Colonic mucosa (tissue), 4 donors: ENCODE data around the gene CDX2. TPM values are rescaled to one million over a fixed set of nuclear protein-coding genes. Genes with fewer than 3 reads are reported as not detected.

Experiments
- DNase-seq: peaks from one replicate; pipeline ENCODE4 v3.0.0-alpha.2; 2020
- H3K27ac ChIP-seq: fragments of 200-600 bp; one replicate; pipeline ENCODE4 v1.8.0; 2021
- H3K27me3 ChIP-seq: fragments of 200-600 bp; one replicate; pipeline ENCODE4 v1.8.0; 2021
- H3K36me3 ChIP-seq: fragments of 200-600 bp; one replicate; pipeline ENCODE4 v1.8.0; 2021
- H3K4me1 ChIP-seq: fragments of 200-600 bp; one replicate; pipeline ENCODE4 v1.8.0; 2021; ENCODE audit warnings: mild to moderate bottlenecking
- H3K4me3 ChIP-seq: fragments of 200-600 bp; one replicate; pipeline ENCODE4 v1.8.0; 2021
- H3K9ac ChIP-seq, 2 donors: one replicate each; pipeline ENCODE4 v1.7.0; 2013; ENCODE audit warnings: control low read depth in 2 of 2, low read depth in 2 of 2, low read length in 2 of 2
- H3K9me3 ChIP-seq: fragments of 200-600 bp; one replicate; pipeline ENCODE4 v1.8.0; 2021
- intact Hi-C: fragments of 100-400 bp; cut with DNase I; formaldehyde crosslinking; loops from one replicate; pipeline ENCODE4 v1.14.1; 2022
- total RNA-seq, 2 donors: library from RNA; stranded (reverse); fragmentation: NEBNext Ultra II Directional in 1 of 2; extraction: Animal tissue kit (Norgen Biotek cat#: 25700) in 1 of 2; gene quantifications; one replicate each; pipeline ENCODE4 v1.2.1, GENCODE V29; 2021
- TF ChIP-seq, protein P1 (sequence below): fragments of 200-600 bp; IDR thresholded peaks from one replicate; pipeline ENCODE4 v1.8.0; 2022; ENCODE audit warnings: antibody characterized with exemption, mild to moderate bottlenecking
- donor health status: healthy.
- donor health status: DM: no; HTN: no; CAD: no.
- donor health status: DM: no; HTN: no; CAD: no.

CDX2 gene
- total RNA-seq, 2 donors from 2014 or later = 271 to 391 TPM

DNA sequence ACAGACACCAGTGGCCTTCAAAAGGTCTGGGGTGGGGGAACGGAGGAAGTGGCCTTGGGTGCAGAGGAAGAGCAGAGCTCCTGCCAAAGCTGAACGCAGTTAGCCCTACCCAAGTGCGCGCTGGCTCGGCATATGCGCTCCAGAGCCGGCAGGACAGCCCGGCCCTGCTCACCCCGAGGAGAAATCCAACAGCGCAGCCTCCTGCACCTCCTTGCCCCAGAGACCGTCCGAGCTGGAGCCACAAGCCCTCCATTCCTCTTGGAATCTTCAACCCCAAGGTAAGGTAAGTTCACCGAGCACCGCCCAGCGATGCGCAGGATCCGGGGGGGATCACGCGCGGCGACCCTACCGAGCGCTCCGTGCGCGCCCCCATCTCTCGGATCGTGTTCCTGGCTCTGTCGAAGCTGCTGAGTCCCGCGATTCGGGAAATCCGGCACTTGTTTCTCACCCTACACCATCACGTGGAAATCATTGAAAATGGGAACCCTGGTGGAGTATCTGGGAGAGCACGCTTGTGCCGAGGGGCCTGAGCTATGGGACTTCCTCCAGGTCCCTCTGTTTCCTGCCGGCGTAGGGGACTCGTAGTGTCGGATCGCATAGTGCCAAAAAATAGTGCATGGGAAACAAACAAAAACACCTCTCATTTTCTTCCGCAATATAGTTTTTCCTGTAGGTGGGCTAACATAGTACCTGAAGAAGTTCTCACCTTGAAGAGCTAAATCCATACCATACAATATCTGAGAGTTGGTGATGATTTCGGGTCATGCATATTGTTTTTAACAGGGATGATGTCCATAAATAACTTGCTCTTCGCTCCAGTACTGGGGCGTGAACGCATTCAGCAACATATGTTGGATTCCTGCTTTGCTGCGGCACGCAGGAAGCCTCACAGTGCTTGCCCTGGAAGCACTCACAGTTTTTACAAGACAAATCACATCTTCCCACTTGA, 40.0 kb downstream of the CDX2 start:
- Histone ChIP-seq H3K9ac (no peak overlapping the region), H3K4me1 (no peaks in the 10 kb centered on the region), H3K27me3 (peaks cover 68% of the 10 kb centered on the region), H3K27ac (no peak overlapping the region), H3K4me3 (no peak overlapping the region), H3K9me3 (no peaks in the 10 kb centered on the region), H3K36me3 (no peaks in the 10 kb centered on the region)
- DNase-seq = no peak
- intact Hi-C loops = no loop called here
- TF ChIP-seq, protein P1, sequence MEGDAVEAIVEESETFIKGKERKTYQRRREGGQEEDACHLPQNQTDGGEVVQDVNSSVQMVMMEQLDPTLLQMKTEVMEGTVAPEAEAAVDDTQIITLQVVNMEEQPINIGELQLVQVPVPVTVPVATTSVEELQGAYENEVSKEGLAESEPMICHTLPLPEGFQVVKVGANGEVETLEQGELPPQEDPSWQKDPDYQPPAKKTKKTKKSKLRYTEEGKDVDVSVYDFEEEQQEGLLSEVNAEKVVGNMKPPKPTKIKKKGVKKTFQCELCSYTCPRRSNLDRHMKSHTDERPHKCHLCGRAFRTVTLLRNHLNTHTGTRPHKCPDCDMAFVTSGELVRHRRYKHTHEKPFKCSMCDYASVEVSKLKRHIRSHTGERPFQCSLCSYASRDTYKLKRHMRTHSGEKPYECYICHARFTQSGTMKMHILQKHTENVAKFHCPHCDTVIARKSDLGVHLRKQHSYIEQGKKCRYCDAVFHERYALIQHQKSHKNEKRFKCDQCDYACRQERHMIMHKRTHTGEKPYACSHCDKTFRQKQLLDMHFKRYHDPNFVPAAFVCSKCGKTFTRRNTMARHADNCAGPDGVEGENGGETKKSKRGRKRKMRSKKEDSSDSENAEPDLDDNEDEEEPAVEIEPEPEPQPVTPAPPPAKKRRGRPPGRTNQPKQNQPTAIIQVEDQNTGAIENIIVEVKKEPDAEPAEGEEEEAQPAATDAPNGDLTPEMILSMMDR = no peak

DNA sequence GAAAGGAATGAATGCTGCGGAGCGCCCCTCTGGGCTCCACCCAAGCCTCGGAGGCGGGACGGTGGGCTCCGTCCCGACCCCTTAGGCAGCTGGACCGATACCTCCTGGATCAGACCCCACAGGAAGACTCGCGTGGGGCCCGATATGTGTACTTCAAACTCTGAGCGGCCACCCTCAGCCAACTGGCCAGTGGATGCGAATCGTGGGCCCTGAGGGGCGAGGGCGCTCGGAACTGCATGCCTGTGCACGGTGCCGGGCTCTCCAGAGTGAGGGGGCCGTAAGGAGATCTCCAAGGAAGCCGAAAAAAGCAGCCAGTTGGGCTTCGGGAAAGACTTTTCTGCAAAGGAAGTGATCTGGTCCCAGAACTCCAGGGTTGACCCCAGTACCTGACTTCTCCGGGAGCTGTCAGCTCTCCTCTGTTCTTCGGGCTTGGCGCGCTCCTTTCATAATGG, 40.7 kb downstream of the CDX2 start:
- peaks cover 75% of the 10 kb centered on the region for H3K27me3 ChIP-seq
- H3K9me3 ChIP-seq = no peaks in the 10 kb centered on the region
- no peaks in the 10 kb centered on the region for H3K36me3 ChIP-seq
- DNase-seq = no peak
- no peak overlapping the region for H3K4me3 ChIP-seq
- no peaks in the 10 kb centered on the region for H3K4me1 ChIP-seq
- intact Hi-C loops = no loop called here
- TF ChIP-seq, protein P1 = no peak
- H3K27ac ChIP-seq = no peak overlapping the region
- no peak overlapping the region for H3K9ac ChIP-seq

DNA sequence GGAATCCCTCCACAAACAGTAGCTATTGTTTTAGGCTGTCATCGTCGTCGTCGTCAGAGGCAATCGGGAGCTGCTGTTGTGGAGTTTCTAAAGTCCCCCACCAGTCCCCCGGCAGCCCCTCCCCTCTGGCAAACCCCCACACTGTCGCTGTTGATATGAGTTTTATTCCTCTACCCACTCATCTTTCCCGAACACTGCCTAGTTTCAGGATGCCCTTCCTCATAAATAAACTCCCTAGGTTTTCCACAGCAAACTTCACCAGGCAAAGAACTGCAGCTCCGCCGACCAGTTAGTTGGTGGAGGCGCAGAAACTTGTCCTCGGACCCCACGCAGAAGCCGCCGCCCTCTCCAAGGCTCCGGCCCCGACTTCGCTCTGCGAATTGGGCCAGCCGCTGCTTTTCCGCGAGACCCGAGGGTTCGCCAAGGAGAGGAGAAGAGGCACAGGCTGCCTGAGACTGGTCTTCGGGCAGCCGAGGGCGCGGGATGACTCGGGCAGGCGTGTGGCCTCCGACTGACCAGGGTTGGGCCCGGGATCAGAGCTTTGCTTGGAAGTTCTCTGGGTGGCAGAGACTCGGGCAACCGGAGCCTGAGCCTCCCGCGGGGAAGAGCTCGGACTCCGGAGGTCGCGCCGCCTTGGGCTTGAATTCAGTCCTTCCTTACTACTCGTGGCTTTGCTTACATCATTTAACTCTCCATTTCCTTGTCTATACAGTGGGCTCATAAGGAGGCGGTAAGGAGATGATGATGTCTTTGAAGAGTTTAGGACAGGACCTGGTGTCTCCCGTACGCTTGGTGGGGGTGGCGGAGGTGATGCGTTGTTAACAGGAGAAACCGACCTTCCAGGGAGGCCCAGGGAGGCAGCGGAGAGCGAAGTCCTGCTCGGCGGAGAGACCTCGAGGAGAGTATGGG, 41.4 kb downstream of the CDX2 start:
- no peaks in the 10 kb centered on the region for H3K4me1 ChIP-seq
- TF ChIP-seq, protein P1 = no peak
- peaks cover 82% of the 10 kb centered on the region for H3K27me3 ChIP-seq
- no peak overlapping the region for H3K27ac ChIP-seq
- DNase-seq = no peak
- intact Hi-C loops = no loop called here
- no peaks in the 10 kb centered on the region for H3K9me3 ChIP-seq
- no peaks in the 10 kb centered on the region for H3K36me3 ChIP-seq
- H3K4me3 ChIP-seq = no peak overlapping the region
- no peak overlapping the region for H3K9ac ChIP-seq

DNA sequence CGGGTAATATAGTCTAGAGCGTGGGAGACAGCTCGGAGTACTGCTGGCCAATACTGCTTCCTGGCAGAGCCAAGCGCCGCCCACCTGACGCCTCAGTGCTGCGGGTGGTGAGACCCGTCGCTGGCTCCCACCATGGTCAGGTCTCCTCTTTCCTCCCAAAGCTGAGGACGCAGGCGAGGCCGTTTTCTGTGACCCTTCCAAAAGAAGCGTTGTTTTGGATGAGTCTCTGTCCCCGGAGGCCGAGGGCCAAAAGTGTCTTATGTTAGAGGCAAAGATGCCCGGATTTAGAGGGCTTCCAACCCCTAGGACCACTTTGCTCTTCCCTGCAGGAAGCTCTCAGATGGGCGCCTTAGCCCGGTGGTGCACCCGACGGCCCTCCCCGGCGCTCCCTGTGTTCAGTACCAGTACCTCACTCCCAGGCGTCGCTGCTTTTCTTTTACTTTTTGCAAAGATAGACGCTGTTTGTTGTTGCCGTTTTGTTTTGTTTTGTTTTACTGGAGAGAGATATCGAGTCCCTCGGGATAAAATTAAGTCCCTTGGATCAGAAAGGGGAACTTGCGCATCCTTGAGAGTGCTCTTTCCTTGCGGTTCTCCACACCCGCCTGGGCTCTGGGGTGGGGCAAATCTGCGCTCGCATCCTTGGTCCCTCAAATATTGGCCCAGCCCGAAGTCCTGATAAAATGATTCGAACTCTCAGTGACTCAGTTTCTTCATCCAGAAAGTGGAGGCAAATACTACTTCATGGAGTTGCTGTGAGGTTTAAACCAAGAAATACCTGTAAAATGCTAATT, 42.3 kb downstream of the CDX2 start:
- DNase-seq = no peak
- Histone ChIP-seq H3K36me3 (no peaks in the 10 kb centered on the region), H3K9ac (no peak overlapping the region), H3K27me3 (peaks cover 91% of the 10 kb centered on the region), H3K4me3 (no peak overlapping the region), H3K9me3 (no peaks in the 10 kb centered on the region), H3K4me1 (no peaks in the 10 kb centered on the region), H3K27ac (no peak overlapping the region)
- intact Hi-C loops = no loop called here
- TF ChIP-seq, protein P1 = no peak
